Liver (tissue), 9 donors: Measurements from ENCODE around the gene PPP1R10. TPM values are rescaled to one million over a fixed set of nuclear protein-coding genes. Genes with fewer than 3 reads are reported as not detected.
A peak's percentile ranks its signal among the peaks of the same experiment; 100 is the strongest.
"Not testable (repeated sequence)": the region's sequence is repeated elsewhere in the genome, so short reads cannot be mapped to it uniquely, and the experiment has no call there.

ENCODE experiments used
- DNase-seq: peaks from one replicate; pipeline ENCODE4 v3.0.0-alpha.2; 2017; ENCODE audit warnings: low spot score
- H3K27ac ChIP-seq, 2 donors: one replicate each; pipeline ENCODE4 v1.7.0; 2013; ENCODE audit warnings: inconsistent platforms in 2 of 2, low read length in 2 of 2, control low read depth in 1 of 2, low read depth in 1 of 2, mild to moderate bottlenecking in 1 of 2
- H3K27me3 ChIP-seq, 4 donors: one replicate each; pipeline versions ENCODE4 v1.6.1 to v1.7.0; 2013; ENCODE audit warnings: low read length in 3 of 4, inconsistent platforms in 1 of 4, mild to moderate bottlenecking in 1 of 4, moderate library complexity in 1 of 4; ENCODE audit not compliant: control insufficient read depth in 4 of 4, insufficient read depth in 4 of 4
- H3K36me3 ChIP-seq, 4 donors: one replicate each; pipeline versions ENCODE4 v1.6.1 to v1.7.0; 2013; ENCODE audit warnings: low read length in 3 of 4, mild to moderate bottlenecking in 3 of 4, low read depth in 1 of 4, moderate library complexity in 1 of 4; ENCODE audit not compliant: control insufficient read depth in 4 of 4, insufficient read depth in 3 of 4
- H3K4me1 ChIP-seq, 4 donors: one replicate each; pipeline versions ENCODE4 v1.6.1 to v1.7.0; 2013; ENCODE audit warnings: low read length in 3 of 4, mild to moderate bottlenecking in 3 of 4, moderate library complexity in 1 of 4; ENCODE audit not compliant: control insufficient read depth in 4 of 4, insufficient read depth in 4 of 4
- H3K4me3 ChIP-seq, 3 donors: one replicate each; pipeline versions ENCODE4 v1.6.1 to v1.7.0; 2013; ENCODE audit warnings: low read length in 3 of 3, control low read depth in 1 of 3, low read depth in 1 of 3, mild to moderate bottlenecking in 1 of 3
- H3K9ac ChIP-seq, 2 donors: one replicate each; pipeline ENCODE4 v1.7.0; 2013; ENCODE audit warnings: low read length in 2 of 2, mild to moderate bottlenecking in 2 of 2, moderate library complexity in 2 of 2, control low read depth in 1 of 2, low read depth in 1 of 2
- H3K9me3 ChIP-seq, 4 donors: one replicate each; pipeline versions ENCODE4 v1.6.1 to v1.7.0; 2013; ENCODE audit warnings: low read length in 3 of 4; ENCODE audit not compliant: control insufficient read depth in 4 of 4
- CTCF ChIP-seq: fragments of 150-350 bp; IDR thresholded peaks from 2 replicates; pipeline ENCODE4 v1.5.1; 2017; ENCODE audit warnings: improper control_type of control experiment, low read depth, low read length; ENCODE audit not compliant: missing input control
- FOXA1 ChIP-seq: IDR thresholded peaks from 2 replicates; pipeline ENCODE4 v1.6.1; 2016; ENCODE audit warnings: antibody characterized with exemption
- FOXA2 ChIP-seq: IDR thresholded peaks from 2 replicates; pipeline ENCODE4 v1.6.1; 2016; ENCODE audit warnings: antibody characterized with exemption
- HNF4A ChIP-seq, 2 donors: conservative IDR thresholded peaks; 2 replicates each; pipeline ENCODE4 v1.6.1; 2016; ENCODE audit warnings: antibody characterized with exemption in 2 of 2, mild to moderate bottlenecking in 2 of 2
- HNF4G ChIP-seq: IDR thresholded peaks from 2 replicates; pipeline ENCODE4 v1.6.1; 2016; ENCODE audit warnings: antibody characterized with exemption
- JUND ChIP-seq, 2 donors: IDR thresholded peaks; 2 replicates each; pipeline ENCODE4 v1.6.1; 2016; ENCODE audit warnings: antibody characterized with exemption in 2 of 2
- MAX ChIP-seq: IDR thresholded peaks from 2 replicates; pipeline ENCODE4 v1.6.1; 2016; ENCODE audit warnings: antibody characterized with exemption
- NR2F2 ChIP-seq: IDR thresholded peaks from 2 replicates; pipeline ENCODE4 v1.6.1; 2016; ENCODE audit warnings: antibody characterized with exemption
- RAD21 ChIP-seq, 2 donors: IDR thresholded peaks; 2 replicates each; pipeline ENCODE4 v1.6.1; 2016; ENCODE audit warnings: antibody characterized with exemption in 2 of 2, mild to moderate bottlenecking in 2 of 2
- REST ChIP-seq: IDR thresholded peaks from 2 replicates; pipeline ENCODE4 v1.6.1; 2016; ENCODE audit warnings: antibody characterized with exemption, mild to moderate bottlenecking
- RXRA ChIP-seq, 2 donors: IDR thresholded peaks; 2 replicates each; pipeline ENCODE4 v1.6.1; 2017 to 2018; ENCODE audit warnings: antibody characterized with exemption in 2 of 2, mild to moderate bottlenecking in 1 of 2
- SP1 ChIP-seq: IDR thresholded peaks from 2 replicates; pipeline ENCODE4 v1.6.1; 2018; ENCODE audit warnings: antibody characterized with exemption, mild to moderate bottlenecking
- TAF1 ChIP-seq: conservative IDR thresholded peaks from 2 replicates; pipeline ENCODE4 v1.6.1; 2016; ENCODE audit warnings: antibody characterized with exemption, mild to moderate bottlenecking
- YY1 ChIP-seq: IDR thresholded peaks from 2 replicates; pipeline ENCODE4 v1.6.1; 2016; ENCODE audit warnings: antibody characterized with exemption, mild to moderate bottlenecking
- ZBTB33 ChIP-seq: IDR thresholded peaks from 2 replicates; pipeline ENCODE4 v1.6.1; 2016; ENCODE audit warnings: antibody characterized with exemption
- WGBS: extraction: QIAGEN DNeasy Blood & Tissue Kit; methylation state at CpG from one replicate; pipeline ENCODE4 v1.1.7; 2013; 5-methylcytosine and 5-hydroxymethylcytosine counted together
- polyA plus RNA-seq, 2 donors: library from polyadenylated mRNA; stranded (reverse) in 1 of 2; unstranded in 1 of 2; fragments of 200-250 nt in 1 of 2; fragments of >200 nt in 1 of 2; fragmentation: Nextera tagmentation in 1 of 2; extraction: Ambion mirVana in 1 of 2; gene quantifications; one replicate each; pipeline versions ENCODE4 v1.2.1 to v1.2.3, GENCODE V29; 2013 to 2015
- total RNA-seq, 2 donors: library from RNA; depleted of rRNA; stranded (reverse); fragments of >200 nt; gene quantifications; one replicate each; pipeline ENCODE4 v1.2.3, GENCODE V29; 2014
- donor health status: healthy.
- donor health status: healthy.
- donor health status: healthy.
- donor health status: healthy.
- donor health status: healthy.

PPP1R10 gene
- total and polyA plus RNA-seq, 4 donors: 11.1 to 21.1 (median 14.1) TPM

DNA sequence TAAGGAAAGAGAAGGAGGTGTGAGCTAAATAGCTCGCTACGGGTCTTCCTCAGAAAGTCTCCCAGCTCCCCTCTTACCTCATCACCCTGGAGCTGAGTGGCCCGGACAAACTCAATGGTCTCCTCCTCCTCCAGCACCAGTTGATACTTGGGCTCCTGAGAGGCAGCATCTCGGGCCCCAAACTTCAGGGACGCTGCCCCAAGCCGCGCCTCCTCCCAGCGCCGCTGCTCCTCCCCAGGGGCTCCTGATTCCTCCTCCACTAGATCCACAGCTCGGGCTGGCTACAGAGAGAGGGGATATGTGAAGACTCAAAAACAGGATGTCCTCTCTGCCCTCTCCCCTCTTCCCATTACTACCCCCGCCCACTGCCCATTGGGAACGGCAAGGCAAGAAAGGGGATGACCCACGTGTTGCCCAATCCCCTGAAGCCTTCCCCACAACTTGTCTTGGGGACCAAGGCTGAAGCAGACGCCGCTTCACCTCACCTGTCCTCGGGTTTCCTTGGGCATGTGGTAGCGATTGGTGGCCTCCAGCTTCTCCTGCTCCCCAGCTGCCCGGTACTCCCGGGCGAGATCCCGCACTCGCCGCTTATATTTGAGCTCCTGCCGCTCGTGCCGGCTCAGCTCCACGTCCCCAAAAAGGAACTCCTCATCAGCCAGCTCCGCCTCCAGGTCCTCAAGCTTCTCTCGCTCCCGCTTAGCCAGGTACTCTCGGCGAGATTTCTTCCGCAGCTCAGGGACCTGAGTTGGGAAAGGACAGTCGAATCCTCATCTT is 48.1 kb upstream of the PPP1R10 start:
- Histone ChIP-seq H3K4me3 (no peak overlapping the region), H3K4me1 (no peaks in the 10 kb centered on the region), H3K9me3 (no peaks in the 10 kb centered on the region), H3K36me3 (peaks cover 18 to 68% (median 47%) of the 10 kb centered on the region in 4 donors), H3K27ac (no peak overlapping the region), H3K9ac (no peak overlapping the region), H3K27me3 (no peaks in the 10 kb centered on the region)
- 95% methylated on average over 34 of the region's 34 CpGs for WGBS
- no peak for DNase-seq
- TF ChIP-seq CTCF (no peak), YY1 (no peak), REST (no peak), MAX (no peak), RAD21 (IDR thresholded peaks at IDR 0.05) (no peak), JUND (IDR thresholded peaks at IDR 0.05) (no peak), HNF4A (conservative IDR thresholded peaks at IDR 0.05) (no peak), NR2F2 (no peak)

DNA sequence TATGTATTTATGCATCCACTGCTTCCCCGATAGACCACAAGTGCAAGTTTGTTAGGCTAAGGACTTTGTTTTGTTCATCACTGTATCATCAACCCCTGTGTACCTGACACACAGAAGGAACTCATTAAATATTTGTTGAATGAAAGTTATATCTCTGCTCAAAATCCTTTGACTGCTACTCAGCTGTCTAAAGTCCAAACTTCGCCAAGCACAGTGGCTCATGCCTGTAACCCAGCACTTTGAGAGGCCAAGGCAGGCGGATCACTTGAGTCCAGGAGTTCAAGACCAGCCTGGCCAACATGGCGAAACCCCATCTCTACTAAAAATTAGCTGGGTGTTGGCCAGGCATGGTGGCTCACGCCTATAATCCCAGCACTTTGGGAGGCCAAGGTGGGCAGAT is 40.9 kb upstream of the PPP1R10 start:
- H3K4me3 ChIP-seq, H3K9me3 ChIP-seq, H3K27me3 ChIP-seq, H3K4me1 ChIP-seq, H3K9ac ChIP-seq, H3K27ac ChIP-seq, DNase-seq: not testable (repeated sequence)
- WGBS: 65% methylated on average over 5 of the region's 5 CpGs
- peaks cover 21 to 74% (median 61%) of the 10 kb centered on the region in 4 donors for H3K36me3 ChIP-seq
- TF ChIP-seq SP1: peak; percentile 35
- TF ChIP-seq HNF4A (conservative IDR thresholded peaks at IDR 0.05): peak; percentile 63 to 66
- TF ChIP-seq RXRA (IDR thresholded peaks at IDR 0.05): peak in 1 of 2 donors; percentile 19

DNA sequence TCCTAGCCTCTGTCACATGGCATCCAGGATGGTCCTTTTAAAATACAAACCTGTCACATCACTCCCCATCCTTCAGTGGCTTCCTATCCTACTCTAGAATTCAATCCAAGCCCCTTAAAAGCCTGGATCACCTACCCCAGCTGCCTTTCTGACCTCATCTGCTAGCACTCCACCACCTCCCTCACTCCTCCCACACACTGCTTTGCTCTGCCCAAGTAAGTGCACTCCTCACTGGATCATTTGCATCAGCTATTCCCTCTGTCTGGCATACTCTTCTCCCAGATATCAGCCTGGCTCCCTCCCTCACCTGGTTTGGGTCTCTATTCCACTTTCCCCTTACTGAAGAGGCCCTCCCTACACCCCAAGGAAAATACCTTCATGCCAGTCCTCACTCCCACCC is 40.4 kb upstream of the PPP1R10 start:
- no peak for DNase-seq
- H3K9me3 ChIP-seq: no peaks in the 10 kb centered on the region
- no peak overlapping the region for H3K27ac ChIP-seq
- H3K4me1 ChIP-seq: peaks cover 0 to 8% (median 3%) of the 10 kb centered on the region in 4 donors
- H3K9ac ChIP-seq: no peak overlapping the region
- no peaks in the 10 kb centered on the region for H3K27me3 ChIP-seq
- no peak overlapping the region for H3K4me3 ChIP-seq
- TF ChIP-seq ZBTB33: no peak
- no peak for TF ChIP-seq REST
- TF ChIP-seq MAX: no peak
- no peak for TF ChIP-seq FOXA2
- no peak for TF ChIP-seq FOXA1
- no peak for TF ChIP-seq RXRA (IDR thresholded peaks at IDR 0.05)
- no peak for TF ChIP-seq NR2F2
- TF ChIP-seq RAD21 (IDR thresholded peaks at IDR 0.05): no peak
- no peak for TF ChIP-seq HNF4G
- no peak for TF ChIP-seq SP1
- no peak for TF ChIP-seq TAF1
- TF ChIP-seq HNF4A (conservative IDR thresholded peaks at IDR 0.05): no peak
- peaks cover 18 to 75% (median 59%) of the 10 kb centered on the region in 4 donors for H3K36me3 ChIP-seq
